ENCODE data around the gene DNAH1. TPM values are rescaled to one million over a fixed set of nuclear protein-coding genes. Genes with fewer than 3 reads are reported as not detected.

The DNAH1 gene
- total and polyA plus RNA-seq, 2 experiments from 2014 or later, result 0.81 to 1.8 TPM

DNA sequence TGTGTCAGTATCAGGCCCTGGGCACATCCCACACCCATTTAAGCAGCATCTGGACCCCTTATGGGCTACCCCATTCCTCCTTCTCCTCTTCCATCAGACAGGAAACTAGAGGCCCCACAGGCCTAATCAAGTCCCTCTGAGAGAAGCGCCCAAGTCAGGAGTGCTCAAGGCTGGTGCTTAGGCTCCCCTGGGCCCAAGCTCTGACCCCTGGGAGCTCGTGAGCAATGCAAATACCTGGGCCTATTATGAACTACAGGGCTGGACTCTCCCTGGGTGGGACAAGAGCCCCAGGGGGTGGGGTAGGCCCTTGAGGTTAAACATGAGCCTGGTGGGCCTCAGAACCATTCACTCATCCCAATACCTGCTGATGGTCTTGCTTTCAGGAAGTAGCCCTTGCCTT is 71.4 kb downstream of the DNAH1 start:
- Mint-ChIP-seq H3K4me3 (no peak overlapping the region), H3K36me3 (ENCODE audit: low read depth) (no peaks in the 10 kb centered on the region), H3K27me3 (ENCODE audit: insufficient read depth, low read depth, poor library complexity) (peaks cover 15% of the 10 kb centered on the region), H3K4me1 (peaks cover 9% of the 10 kb centered on the region), H3K9me3 (no peaks in the 10 kb centered on the region; the same call in 2 of the 3 replicates), H3K27ac (no peak overlapping the region)
- H3K4me2 ChIP-seq, result no peak overlapping the region
- no peak overlapping the region for H3K27ac ChIP-seq (ENCODE audit: low read depth)
- H3K79me2 ChIP-seq (replicated peaks; ENCODE audit: insufficient read depth), result no peaks in the 10 kb centered on the region
- DNase-seq (ENCODE audit: low spot score), result no peak
- no peak overlapping the region for H3K4me3 ChIP-seq
- H3K9me2 ChIP-seq (ENCODE audit: insufficient read depth), result no peaks in the 10 kb centered on the region
- 0 out of 2 replicates have a peak, but pooled peaks cover 2% of the 10 kb centered on the region for H3F3A ChIP-seq (replicated peaks; ENCODE audit: low read depth)
- no peaks in the 10 kb centered on the region for H3K27me3 ChIP-seq (ENCODE audit: insufficient read depth)
- H4K20me1 ChIP-seq (replicated peaks; ENCODE audit: insufficient read depth), result no peaks in the 10 kb centered on the region
- peaks cover 3% of the 10 kb centered on the region; the same call in 1 of the 2 replicates for H3K4me1 ChIP-seq (ENCODE audit: insufficient read depth)
- TF ChIP-seq EZH2 (IDR thresholded peaks at IDR 0.05; ENCODE audit: low read depth, unreplicated experiment), result no peak
- no peak for TF ChIP-seq STAT1 (IDR thresholded peaks at IDR 0.05; ENCODE audit: unreplicated experiment)
- TF ChIP-seq ZNF331 (CRISPR knock-in tag; IDR thresholded peaks at IDR 0.05; ENCODE audit: low read depth), result no peak
- no peak for TF ChIP-seq POLR2AphosphoS5 (IDR thresholded peaks at IDR 0.05; ENCODE audit: low read depth)
- TF ChIP-seq, protein P1, sequence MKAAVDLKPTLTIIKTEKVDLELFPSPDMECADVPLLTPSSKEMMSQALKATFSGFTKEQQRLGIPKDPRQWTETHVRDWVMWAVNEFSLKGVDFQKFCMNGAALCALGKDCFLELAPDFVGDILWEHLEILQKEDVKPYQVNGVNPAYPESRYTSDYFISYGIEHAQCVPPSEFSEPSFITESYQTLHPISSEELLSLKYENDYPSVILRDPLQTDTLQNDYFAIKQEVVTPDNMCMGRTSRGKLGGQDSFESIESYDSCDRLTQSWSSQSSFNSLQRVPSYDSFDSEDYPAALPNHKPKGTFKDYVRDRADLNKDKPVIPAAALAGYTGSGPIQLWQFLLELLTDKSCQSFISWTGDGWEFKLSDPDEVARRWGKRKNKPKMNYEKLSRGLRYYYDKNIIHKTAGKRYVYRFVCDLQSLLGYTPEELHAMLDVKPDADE (IDR thresholded peaks at IDR 0.05), result no peak
- TF ChIP-seq, protein P2, sequence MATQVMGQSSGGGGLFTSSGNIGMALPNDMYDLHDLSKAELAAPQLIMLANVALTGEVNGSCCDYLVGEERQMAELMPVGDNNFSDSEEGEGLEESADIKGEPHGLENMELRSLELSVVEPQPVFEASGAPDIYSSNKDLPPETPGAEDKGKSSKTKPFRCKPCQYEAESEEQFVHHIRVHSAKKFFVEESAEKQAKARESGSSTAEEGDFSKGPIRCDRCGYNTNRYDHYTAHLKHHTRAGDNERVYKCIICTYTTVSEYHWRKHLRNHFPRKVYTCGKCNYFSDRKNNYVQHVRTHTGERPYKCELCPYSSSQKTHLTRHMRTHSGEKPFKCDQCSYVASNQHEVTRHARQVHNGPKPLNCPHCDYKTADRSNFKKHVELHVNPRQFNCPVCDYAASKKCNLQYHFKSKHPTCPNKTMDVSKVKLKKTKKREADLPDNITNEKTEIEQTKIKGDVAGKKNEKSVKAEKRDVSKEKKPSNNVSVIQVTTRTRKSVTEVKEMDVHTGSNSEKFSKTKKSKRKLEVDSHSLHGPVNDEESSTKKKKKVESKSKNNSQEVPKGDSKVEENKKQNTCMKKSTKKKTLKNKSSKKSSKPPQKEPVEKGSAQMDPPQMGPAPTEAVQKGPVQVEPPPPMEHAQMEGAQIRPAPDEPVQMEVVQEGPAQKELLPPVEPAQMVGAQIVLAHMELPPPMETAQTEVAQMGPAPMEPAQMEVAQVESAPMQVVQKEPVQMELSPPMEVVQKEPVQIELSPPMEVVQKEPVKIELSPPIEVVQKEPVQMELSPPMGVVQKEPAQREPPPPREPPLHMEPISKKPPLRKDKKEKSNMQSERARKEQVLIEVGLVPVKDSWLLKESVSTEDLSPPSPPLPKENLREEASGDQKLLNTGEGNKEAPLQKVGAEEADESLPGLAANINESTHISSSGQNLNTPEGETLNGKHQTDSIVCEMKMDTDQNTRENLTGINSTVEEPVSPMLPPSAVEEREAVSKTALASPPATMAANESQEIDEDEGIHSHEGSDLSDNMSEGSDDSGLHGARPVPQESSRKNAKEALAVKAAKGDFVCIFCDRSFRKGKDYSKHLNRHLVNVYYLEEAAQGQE (IDR thresholded peaks at IDR 0.05; ENCODE audit: unreplicated experiment), result no peak
- TF ChIP-seq EZH2phosphoT487 (IDR thresholded peaks at IDR 0.05; ENCODE audit: unreplicated experiment), result no peak
- TF ChIP-seq, protein P3, sequence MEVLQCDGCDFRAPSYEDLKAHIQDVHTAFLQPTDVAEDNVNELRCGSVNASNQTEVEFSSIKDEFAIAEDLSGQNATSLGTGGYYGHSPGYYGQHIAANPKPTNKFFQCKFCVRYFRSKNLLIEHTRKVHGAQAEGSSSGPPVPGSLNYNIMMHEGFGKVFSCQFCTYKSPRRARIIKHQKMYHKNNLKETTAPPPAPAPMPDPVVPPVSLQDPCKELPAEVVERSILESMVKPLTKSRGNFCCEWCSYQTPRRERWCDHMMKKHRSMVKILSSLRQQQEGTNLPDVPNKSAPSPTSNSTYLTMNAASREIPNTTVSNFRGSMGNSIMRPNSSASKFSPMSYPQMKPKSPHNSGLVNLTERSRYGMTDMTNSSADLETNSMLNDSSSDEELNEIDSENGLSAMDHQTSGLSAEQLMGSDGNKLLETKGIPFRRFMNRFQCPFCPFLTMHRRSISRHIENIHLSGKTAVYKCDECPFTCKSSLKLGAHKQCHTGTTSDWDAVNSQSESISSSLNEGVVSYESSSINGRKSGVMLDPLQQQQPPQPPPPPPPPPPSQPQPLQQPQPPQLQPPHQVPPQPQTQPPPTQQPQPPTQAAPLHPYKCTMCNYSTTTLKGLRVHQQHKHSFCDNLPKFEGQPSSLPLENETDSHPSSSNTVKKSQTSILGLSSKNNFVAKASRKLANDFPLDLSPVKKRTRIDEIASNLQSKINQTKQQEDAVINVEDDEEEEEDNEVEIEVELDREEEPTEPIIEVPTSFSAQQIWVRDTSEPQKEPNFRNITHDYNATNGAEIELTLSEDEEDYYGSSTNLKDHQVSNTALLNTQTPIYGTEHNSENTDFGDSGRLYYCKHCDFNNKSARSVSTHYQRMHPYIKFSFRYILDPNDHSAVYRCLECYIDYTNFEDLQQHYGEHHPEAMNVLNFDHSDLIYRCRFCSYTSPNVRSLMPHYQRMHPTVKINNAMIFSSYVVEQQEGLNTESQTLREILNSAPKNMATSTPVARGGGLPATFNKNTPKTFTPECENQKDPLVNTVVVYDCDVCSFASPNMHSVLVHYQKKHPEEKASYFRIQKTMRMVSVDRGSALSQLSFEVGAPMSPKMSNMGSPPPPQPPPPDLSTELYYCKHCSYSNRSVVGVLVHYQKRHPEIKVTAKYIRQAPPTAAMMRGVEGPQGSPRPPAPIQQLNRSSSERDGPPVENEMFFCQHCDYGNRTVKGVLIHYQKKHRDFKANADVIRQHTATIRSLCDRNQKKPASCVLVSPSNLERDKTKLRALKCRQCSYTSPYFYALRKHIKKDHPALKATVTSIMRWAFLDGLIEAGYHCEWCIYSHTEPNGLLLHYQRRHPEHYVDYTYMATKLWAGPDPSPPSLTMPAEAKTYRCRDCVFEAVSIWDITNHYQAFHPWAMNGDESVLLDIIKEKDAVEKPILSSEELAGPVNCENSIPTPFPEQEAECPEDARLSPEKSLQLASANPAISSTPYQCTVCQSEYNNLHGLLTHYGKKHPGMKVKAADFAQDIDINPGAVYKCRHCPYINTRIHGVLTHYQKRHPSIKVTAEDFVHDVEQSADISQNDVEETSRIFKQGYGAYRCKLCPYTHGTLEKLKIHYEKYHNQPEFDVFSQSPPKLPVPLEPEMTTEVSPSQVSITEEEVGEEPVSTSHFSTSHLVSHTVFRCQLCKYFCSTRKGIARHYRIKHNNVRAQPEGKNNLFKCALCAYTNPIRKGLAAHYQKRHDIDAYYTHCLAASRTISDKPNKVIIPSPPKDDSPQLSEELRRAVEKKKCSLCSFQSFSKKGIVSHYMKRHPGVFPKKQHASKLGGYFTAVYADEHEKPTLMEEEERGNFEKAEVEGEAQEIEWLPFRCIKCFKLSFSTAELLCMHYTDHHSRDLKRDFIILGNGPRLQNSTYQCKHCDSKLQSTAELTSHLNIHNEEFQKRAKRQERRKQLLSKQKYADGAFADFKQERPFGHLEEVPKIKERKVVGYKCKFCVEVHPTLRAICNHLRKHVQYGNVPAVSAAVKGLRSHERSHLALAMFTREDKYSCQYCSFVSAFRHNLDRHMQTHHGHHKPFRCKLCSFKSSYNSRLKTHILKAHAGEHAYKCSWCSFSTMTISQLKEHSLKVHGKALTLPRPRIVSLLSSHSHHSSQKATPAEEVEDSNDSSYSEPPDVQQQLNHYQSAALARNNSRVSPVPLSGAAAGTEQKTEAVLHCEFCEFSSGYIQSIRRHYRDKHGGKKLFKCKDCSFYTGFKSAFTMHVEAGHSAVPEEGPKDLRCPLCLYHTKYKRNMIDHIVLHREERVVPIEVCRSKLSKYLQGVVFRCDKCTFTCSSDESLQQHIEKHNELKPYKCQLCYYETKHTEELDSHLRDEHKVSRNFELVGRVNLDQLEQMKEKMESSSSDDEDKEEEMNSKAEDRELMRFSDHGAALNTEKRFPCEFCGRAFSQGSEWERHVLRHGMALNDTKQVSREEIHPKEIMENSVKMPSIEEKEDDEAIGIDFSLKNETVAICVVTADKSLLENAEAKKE (CRISPR knock-in tag; IDR thresholded peaks at IDR 0.05), result no peak
- no peak for TF ChIP-seq NANOG (IDR thresholded peaks at IDR 0.05; ENCODE audit: borderline replicate concordance)
- H2AFZ ChIP-seq, result no peak overlapping the region
- no peak for ATAC-seq
- no peaks in the 10 kb centered on the region for H3K36me3 ChIP-seq (ENCODE audit: insufficient read depth)

Data from GM23338 (cell line).